ENCODE results near the gene UBE3D. TPM values are rescaled to one million over a fixed set of nuclear protein-coding genes. Genes with fewer than 3 reads are reported as not detected.
A peak's percentile ranks its signal among the peaks of the same experiment; 100 is the strongest.

The UBE3D gene
- polyA plus RNA-seq, 2 donors, result 2.3 to 5.9 TPM

DNA sequence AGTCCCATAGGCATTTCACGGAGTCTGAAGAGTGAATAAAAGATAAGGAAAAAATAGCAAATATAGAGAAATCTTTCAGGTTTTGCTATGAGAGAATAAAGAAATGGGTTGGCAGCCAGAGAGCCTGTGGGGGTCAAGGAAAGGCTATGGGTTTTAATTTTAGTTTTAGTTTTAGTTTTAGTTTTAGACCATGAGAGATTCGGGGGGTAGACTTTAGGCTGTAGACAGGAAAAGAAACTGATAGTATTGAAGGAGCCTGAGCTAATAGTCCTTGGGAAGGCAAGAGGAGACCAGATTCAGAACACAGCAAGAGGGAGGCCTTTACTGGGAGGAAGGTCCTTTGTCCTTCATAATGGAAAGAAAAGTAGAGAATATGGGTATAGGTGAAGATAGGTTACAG, 21.1 kb upstream of the UBE3D start:
- 83 to 85% methylated on average over 2 of the region's 2 CpGs for WGBS, 2 donors
- Histone ChIP-seq H3K4me3 (ENCODE audit: low read depth in 1 of 2, low read length in 2 of 2) (no peak overlapping the region), H3K36me3 (ENCODE audit: control insufficient read depth in 2 of 2, insufficient read depth in 2 of 2, low read length in 1 of 2) (no peaks in the 10 kb centered on the region), H3K4me1 (ENCODE audit: control insufficient read depth in 2 of 2, insufficient read depth in 2 of 2, low read length in 1 of 2) (no peaks in the 10 kb centered on the region), H3K27ac (ENCODE audit: low read depth in 2 of 2, low read length in 1 of 2) (no peak overlapping the region), H3K9me3 (ENCODE audit: control insufficient read depth in 2 of 2, insufficient read depth in 1 of 2, low read depth in 1 of 2, low read length in 1 of 2) (no peaks in the 10 kb centered on the region), H3K27me3 (ENCODE audit: control insufficient read depth in 1 of 2, insufficient read depth in 2 of 2, low read length in 2 of 2) (no peaks in the 10 kb centered on the region)

DNA sequence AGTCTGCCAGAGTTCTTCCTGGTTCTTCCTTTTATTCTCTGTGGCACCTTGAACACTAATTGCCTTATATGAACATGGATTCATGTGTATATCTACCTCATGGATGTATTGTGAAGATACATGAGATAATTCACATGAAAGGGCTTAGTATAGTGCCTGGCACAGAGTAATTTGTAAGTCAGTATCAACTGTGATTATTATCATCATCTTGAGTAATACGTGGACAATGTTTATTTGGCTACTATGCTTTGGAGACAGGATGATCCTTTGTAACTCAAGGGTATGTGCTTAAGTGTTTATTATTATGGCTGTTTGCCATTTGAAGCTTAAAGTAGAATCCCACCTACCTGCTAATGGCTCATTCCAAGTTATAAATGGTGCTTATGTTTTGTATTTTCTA, 17.8 kb upstream of the UBE3D start:
- Histone ChIP-seq H3K27me3 (ENCODE audit: control insufficient read depth in 1 of 2, insufficient read depth in 2 of 2, low read length in 2 of 2) (no peaks in the 10 kb centered on the region), H3K36me3 (ENCODE audit: control insufficient read depth in 2 of 2, insufficient read depth in 2 of 2, low read length in 1 of 2) (no peaks in the 10 kb centered on the region), H3K27ac (ENCODE audit: low read depth in 2 of 2, low read length in 1 of 2) (no peak overlapping the region), H3K9me3 (ENCODE audit: control insufficient read depth in 2 of 2, insufficient read depth in 1 of 2, low read depth in 1 of 2, low read length in 1 of 2) (no peaks in the 10 kb centered on the region), H3K4me1 (ENCODE audit: control insufficient read depth in 2 of 2, insufficient read depth in 2 of 2, low read length in 1 of 2) (no peaks in the 10 kb centered on the region), H3K4me3 (ENCODE audit: low read depth in 1 of 2, low read length in 2 of 2) (no peak overlapping the region)
- 41 to 51% methylated on average over 1 of the region's 1 CpG for WGBS, 2 donors

DNA sequence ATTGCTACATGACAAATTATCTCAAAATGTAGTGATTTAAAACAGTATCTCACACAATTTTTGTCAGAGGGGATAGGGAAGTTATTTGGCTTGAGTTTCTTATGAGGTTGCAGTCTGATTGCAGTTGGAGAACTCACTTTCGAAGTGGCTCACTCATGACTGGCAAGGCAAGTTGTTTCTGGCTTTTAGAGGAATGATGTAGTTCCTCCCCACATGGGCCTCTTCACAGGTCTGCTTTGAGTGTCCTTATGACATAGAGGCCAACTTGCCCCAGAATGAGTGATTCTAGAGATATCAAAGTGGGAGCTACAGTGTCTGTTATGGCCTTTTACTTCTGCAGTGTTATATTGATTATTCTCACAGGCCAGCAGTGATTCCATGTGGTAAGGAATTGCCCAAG, 8.0 kb upstream of the UBE3D start:
- WGBS, 2 donors, result 88 to 89% methylated on average over 1 of the region's 1 CpG
- no peak overlapping the region for H3K4me3 ChIP-seq (ENCODE audit: low read depth in 1 of 2, low read length in 2 of 2)
- H3K4me1 ChIP-seq (ENCODE audit: control insufficient read depth in 2 of 2, insufficient read depth in 2 of 2, low read length in 1 of 2), result no peaks in the 10 kb centered on the region
- H3K27ac ChIP-seq (ENCODE audit: low read depth in 2 of 2, low read length in 1 of 2), result no peak overlapping the region
- H3K36me3 ChIP-seq (ENCODE audit: control insufficient read depth in 2 of 2, insufficient read depth in 2 of 2, low read length in 1 of 2), result no peaks in the 10 kb centered on the region
- H3K9me3 ChIP-seq (ENCODE audit: control insufficient read depth in 2 of 2, insufficient read depth in 1 of 2, low read depth in 1 of 2, low read length in 1 of 2), result no peaks in the 10 kb centered on the region
- no peaks in the 10 kb centered on the region for H3K27me3 ChIP-seq (ENCODE audit: control insufficient read depth in 1 of 2, insufficient read depth in 2 of 2, low read length in 2 of 2)

DNA sequence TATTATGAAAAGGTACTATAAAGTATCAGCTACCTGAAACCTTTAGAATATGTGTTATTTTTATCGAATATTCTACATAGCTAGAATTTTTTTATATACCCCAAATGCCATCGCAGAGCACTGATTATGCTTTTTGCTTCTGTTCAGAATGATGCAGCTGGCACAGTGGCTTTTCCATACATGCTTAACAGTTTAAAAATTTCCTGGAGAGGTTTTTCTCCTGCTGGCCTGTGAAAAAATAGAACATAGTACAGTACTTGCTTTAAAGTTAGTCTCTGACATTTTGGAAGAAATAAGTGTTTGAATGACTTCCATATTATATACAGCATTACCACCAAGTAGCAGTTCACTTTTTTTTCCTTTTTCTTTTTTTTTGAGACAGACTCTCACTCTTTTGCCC, 7.1 kb upstream of the UBE3D start:
- 92 to 93% methylated on average over 2 of the region's 2 CpGs for WGBS, 2 donors
- no peak overlapping the region for H3K27ac ChIP-seq (ENCODE audit: low read depth in 2 of 2, low read length in 1 of 2)
- H3K4me1 ChIP-seq (ENCODE audit: control insufficient read depth in 2 of 2, insufficient read depth in 2 of 2, low read length in 1 of 2), result no peaks in the 10 kb centered on the region
- no peaks in the 10 kb centered on the region for H3K27me3 ChIP-seq (ENCODE audit: control insufficient read depth in 1 of 2, insufficient read depth in 2 of 2, low read length in 2 of 2)
- H3K9me3 ChIP-seq (ENCODE audit: control insufficient read depth in 2 of 2, insufficient read depth in 1 of 2, low read depth in 1 of 2, low read length in 1 of 2), result no peaks in the 10 kb centered on the region
- H3K4me3 ChIP-seq (ENCODE audit: low read depth in 1 of 2, low read length in 2 of 2), result no peak overlapping the region
- no peaks in the 10 kb centered on the region for H3K36me3 ChIP-seq (ENCODE audit: control insufficient read depth in 2 of 2, insufficient read depth in 2 of 2, low read length in 1 of 2)

DNA sequence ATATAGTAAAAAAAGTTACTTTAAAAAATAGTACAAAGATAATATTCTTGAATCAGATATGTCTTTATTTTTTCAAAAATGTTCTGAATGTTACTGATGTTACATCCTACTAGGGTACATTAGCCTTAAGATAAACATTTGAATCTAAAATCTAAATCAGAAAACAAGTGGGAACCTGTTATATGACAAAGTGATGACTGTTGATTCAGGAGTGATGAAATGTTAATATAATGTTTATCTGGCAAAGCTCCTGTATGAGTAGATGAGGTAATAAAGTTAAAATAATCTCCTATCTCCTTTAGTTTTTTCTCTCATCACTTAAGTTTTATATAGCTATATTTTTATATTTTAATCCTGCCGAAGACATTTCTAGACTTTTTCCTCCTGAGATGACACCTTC, 6.1 kb upstream of the UBE3D start:
- Histone ChIP-seq H3K27me3 (ENCODE audit: control insufficient read depth in 1 of 2, insufficient read depth in 2 of 2, low read length in 2 of 2) (no peaks in the 10 kb centered on the region), H3K9me3 (ENCODE audit: control insufficient read depth in 2 of 2, insufficient read depth in 1 of 2, low read depth in 1 of 2, low read length in 1 of 2) (no peaks in the 10 kb centered on the region), H3K4me3 (ENCODE audit: low read depth in 1 of 2, low read length in 2 of 2) (no peak overlapping the region), H3K27ac (ENCODE audit: low read depth in 2 of 2, low read length in 1 of 2) (no peak overlapping the region), H3K4me1 (ENCODE audit: control insufficient read depth in 2 of 2, insufficient read depth in 2 of 2, low read length in 1 of 2) (no peaks in the 10 kb centered on the region), H3K36me3 (ENCODE audit: control insufficient read depth in 2 of 2, insufficient read depth in 2 of 2, low read length in 1 of 2) (no peaks in the 10 kb centered on the region)
- 65 to 74% methylated on average over 1 of the region's 1 CpG for WGBS, 2 donors

DNA sequence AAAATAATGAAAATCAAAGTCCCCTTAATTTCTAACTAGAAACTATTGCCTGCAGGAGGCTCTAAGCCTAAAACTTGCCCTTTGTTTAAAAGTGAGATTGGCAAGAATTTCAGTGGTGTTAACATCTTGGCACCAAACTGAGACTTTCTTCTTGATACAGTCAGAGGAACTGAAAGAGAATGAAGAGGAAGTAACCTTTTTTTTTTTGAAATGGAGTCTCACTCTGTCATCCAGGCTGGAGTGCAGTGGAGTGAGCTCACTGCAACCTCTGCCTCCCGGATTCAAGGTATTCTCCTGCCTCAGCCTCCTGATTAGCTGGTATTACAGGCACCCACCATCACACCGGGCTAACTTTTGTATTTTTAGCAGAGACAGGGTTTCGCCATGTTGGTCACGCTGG, 5.4 kb upstream of the UBE3D start:
- peak overlapping the region; percentile 56 to 78 for H3K27ac ChIP-seq (ENCODE audit: low read depth in 2 of 2, low read length in 1 of 2)
- H3K27me3 ChIP-seq (ENCODE audit: control insufficient read depth in 1 of 2, insufficient read depth in 2 of 2, low read length in 2 of 2), result no peaks in the 10 kb centered on the region
- no peaks in the 10 kb centered on the region for H3K36me3 ChIP-seq (ENCODE audit: control insufficient read depth in 2 of 2, insufficient read depth in 2 of 2, low read length in 1 of 2)
- WGBS, 2 donors, result 56 to 69% methylated on average over 4 of the region's 4 CpGs
- H3K4me3 ChIP-seq (ENCODE audit: low read depth in 1 of 2, low read length in 2 of 2), result peak overlapping the region in 1 of 2 donors; percentile 32
- no peaks in the 10 kb centered on the region for H3K4me1 ChIP-seq (ENCODE audit: control insufficient read depth in 2 of 2, insufficient read depth in 2 of 2, low read length in 1 of 2)
- no peaks in the 10 kb centered on the region for H3K9me3 ChIP-seq (ENCODE audit: control insufficient read depth in 2 of 2, insufficient read depth in 1 of 2, low read depth in 1 of 2, low read length in 1 of 2)

DNA sequence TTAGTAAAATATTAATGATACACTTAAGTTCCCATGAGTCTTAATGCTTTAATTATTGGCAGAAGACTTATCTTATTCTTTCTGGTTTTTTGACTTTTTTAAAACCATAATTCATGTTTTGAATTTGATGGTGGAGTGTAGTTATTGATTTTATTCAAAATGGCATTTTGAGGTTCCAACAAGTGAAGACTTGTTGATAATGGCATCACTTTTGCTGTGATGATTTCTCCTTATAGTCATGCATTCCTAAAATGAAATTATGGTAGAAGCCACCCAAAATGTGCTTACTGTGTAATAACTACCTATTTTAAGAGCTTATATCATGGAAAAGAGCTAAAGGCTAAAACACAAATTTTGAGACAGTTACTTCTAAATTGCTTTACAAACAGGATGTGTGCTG, 4.0 kb upstream of the UBE3D start:
- Histone ChIP-seq H3K9me3 (ENCODE audit: control insufficient read depth in 2 of 2, insufficient read depth in 1 of 2, low read depth in 1 of 2, low read length in 1 of 2) (no peaks in the 10 kb centered on the region), H3K27ac (ENCODE audit: low read depth in 2 of 2, low read length in 1 of 2) (no peak overlapping the region), H3K4me1 (ENCODE audit: control insufficient read depth in 2 of 2, insufficient read depth in 2 of 2, low read length in 1 of 2) (no peaks in the 10 kb centered on the region), H3K27me3 (ENCODE audit: control insufficient read depth in 1 of 2, insufficient read depth in 2 of 2, low read length in 2 of 2) (no peaks in the 10 kb centered on the region), H3K4me3 (ENCODE audit: low read depth in 1 of 2, low read length in 2 of 2) (no peak overlapping the region), H3K36me3 (ENCODE audit: control insufficient read depth in 2 of 2, insufficient read depth in 2 of 2, low read length in 1 of 2) (no peaks in the 10 kb centered on the region)

DNA sequence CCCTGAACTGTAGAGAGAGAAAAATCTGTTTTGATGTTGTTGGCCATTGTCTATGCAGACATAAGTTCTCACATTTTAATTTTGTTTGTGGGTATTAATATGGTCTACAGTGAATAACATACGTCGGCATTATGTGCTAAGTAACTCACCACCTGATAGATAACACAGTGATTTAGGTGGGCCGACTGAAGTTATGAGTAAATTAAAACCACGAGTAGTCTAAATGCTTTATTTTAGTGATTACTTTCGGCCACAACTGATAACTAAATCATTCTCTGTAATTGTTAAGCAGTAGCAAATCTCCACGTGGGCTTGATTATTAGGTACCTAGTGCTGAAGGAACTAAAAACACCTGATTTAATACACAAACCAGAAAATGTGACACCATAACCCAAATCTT, 3.0 kb upstream of the UBE3D start:
- 29 to 37% methylated on average over 6 of the region's 6 CpGs for WGBS, 2 donors
- no peaks in the 10 kb centered on the region for H3K4me1 ChIP-seq (ENCODE audit: control insufficient read depth in 2 of 2, insufficient read depth in 2 of 2, low read length in 1 of 2)
- peak overlapping the region; percentile 97 to 98 for H3K27ac ChIP-seq (ENCODE audit: low read depth in 2 of 2, low read length in 1 of 2)
- H3K9me3 ChIP-seq (ENCODE audit: control insufficient read depth in 2 of 2, insufficient read depth in 1 of 2, low read depth in 1 of 2, low read length in 1 of 2), result no peaks in the 10 kb centered on the region
- no peaks in the 10 kb centered on the region for H3K27me3 ChIP-seq (ENCODE audit: control insufficient read depth in 1 of 2, insufficient read depth in 2 of 2, low read length in 2 of 2)
- no peaks in the 10 kb centered on the region for H3K36me3 ChIP-seq (ENCODE audit: control insufficient read depth in 2 of 2, insufficient read depth in 2 of 2, low read length in 1 of 2)
- peak overlapping the region in 1 of 2 donors; percentile 87 for H3K4me3 ChIP-seq (ENCODE audit: low read depth in 1 of 2, low read length in 2 of 2)

DNA sequence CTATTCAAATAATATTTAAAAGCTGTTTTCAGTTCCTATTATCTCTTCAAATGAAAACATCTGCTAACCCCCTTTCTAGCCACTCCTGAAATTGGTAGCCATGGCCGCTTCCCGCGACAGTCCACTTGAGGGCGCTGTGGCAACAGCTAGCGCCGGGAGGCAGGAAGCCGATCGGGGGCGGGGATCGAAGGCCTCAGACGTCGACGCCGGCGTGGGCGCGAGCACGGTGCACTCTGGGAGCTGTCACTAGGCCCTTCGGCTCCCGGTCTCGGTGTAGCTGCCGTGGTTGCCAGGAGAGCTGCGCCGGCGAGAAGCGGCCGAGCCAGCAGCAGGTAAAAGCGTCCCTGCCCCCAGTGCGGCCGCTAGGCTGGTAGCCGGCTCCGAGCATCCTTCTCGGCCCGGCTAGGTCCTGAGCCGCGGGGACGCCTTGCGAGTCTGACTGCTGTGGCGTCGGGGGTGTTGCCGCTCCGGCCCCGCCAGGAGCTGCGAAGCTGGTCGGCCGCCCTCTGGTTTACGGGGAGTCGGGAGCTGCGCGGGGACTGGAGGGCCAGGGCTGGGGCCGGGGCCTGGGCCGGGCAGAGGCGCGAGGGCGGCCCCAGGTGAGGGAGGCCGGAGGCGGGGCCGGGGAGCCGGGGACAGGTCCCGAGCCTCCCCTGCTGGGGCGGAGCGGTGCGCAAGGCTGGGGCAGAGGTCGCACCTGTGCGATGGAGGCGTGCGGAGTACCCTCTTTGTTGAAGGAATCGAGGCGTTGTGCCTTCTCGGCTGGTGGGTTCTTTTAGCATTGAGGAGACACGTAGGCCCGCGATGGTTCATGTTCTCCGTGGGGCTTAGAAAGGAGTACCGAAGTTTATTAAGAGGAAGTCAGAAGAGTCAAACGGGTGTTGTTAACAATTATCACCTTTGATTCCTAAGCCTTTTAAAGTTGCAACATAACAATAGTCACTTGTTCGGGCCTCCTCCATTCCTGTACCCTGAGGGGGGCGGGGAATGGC, 2.1 kb upstream of the UBE3D start, which contains the start of gene DOP1A:
TSS of gene DOP1A (plus strand) at position 224 of the 992 bp plus-strand sequence. CDS start 29,307 bp downstream, outside the sequence.
- Histone ChIP-seq H3K4me1 (ENCODE audit: control insufficient read depth in 2 of 2, insufficient read depth in 2 of 2, low read length in 1 of 2) (no peaks in the 10 kb centered on the region), H3K27me3 (ENCODE audit: control insufficient read depth in 1 of 2, insufficient read depth in 2 of 2, low read length in 2 of 2) (no peaks in the 10 kb centered on the region), H3K9me3 (ENCODE audit: control insufficient read depth in 2 of 2, insufficient read depth in 1 of 2, low read depth in 1 of 2, low read length in 1 of 2) (no peaks in the 10 kb centered on the region), H3K36me3 (ENCODE audit: control insufficient read depth in 2 of 2, insufficient read depth in 2 of 2, low read length in 1 of 2) (no peaks in the 10 kb centered on the region), H3K27ac (ENCODE audit: low read depth in 2 of 2, low read length in 1 of 2) (peak within 1 kb of the TSS; percentile 97 to 98), H3K4me3 (ENCODE audit: low read depth in 1 of 2, low read length in 2 of 2) (peak within 1 kb of the TSS; percentile 81 to 87)
- WGBS, 2 donors, result 0 to 1% methylated on average over 76 to 78 of the region's 78 CpGs

DNA sequence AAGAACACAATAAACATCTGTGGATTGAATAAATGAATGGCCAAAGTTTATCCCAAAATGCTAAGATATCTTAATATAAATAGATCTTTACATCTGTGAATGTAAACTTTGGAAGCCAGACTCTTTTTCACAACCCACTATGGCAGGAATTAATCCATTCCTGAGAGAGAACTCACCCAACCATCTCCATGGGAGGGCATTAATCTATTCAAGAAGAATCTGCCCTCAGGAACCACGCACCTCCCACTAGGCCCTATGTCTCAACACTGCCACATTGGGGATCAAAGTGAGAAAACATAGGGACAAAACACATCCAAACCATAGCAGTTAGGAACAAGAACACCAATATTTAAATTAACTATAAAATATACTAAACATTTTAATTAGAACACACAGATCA, 3.4 kb downstream of the UBE3D start:
- no peak overlapping the region for H3K4me3 ChIP-seq (ENCODE audit: low read depth in 1 of 2, low read length in 2 of 2)
- H3K27me3 ChIP-seq (ENCODE audit: control insufficient read depth in 1 of 2, insufficient read depth in 2 of 2, low read length in 2 of 2), result no peaks in the 10 kb centered on the region
- no peaks in the 10 kb centered on the region for H3K36me3 ChIP-seq (ENCODE audit: control insufficient read depth in 2 of 2, insufficient read depth in 2 of 2, low read length in 1 of 2)
- no peak overlapping the region for H3K27ac ChIP-seq (ENCODE audit: low read depth in 2 of 2, low read length in 1 of 2)
- H3K4me1 ChIP-seq (ENCODE audit: control insufficient read depth in 2 of 2, insufficient read depth in 2 of 2, low read length in 1 of 2), result no peaks in the 10 kb centered on the region
- 90 to 98% methylated on average over 1 of the region's 1 CpG for WGBS, 2 donors
- no peaks in the 10 kb centered on the region for H3K9me3 ChIP-seq (ENCODE audit: control insufficient read depth in 2 of 2, insufficient read depth in 1 of 2, low read depth in 1 of 2, low read length in 1 of 2)
